MM.1S (cell line): ENCODE results near the gene SIT1.

Source experiments
- EZH2 ChIP-seq: fragments of 300-600 bp; sonication (generic); optimal IDR thresholded peaks from 2 replicates; pipeline ENCODE3; 2017; ENCODE audit warnings: low read depth, mild to moderate bottlenecking, antibody characterized with exemption, low read length, mixed read lengths
- EZH2phosphoT487 ChIP-seq: fragments of 300-600 bp; sonication (generic); IDR thresholded peaks from 2 replicates; pipeline ENCODE4 v1.6.1; 2018; ENCODE audit warnings: antibody characterized with exemption, low read length
- TF ChIP-seq, protein P1 (sequence below): fragments of 300-600 bp; sonication (generic); IDR thresholded peaks from 2 replicates; pipeline ENCODE4 v1.5.1; 2016; ENCODE audit warnings: antibody characterized with exemption, low read length, mixed read lengths

GRCh38 chr9:35698231-35698630 lies 47.5 kb upstream of the SIT1 start:
- TF ChIP-seq, protein P1, sequence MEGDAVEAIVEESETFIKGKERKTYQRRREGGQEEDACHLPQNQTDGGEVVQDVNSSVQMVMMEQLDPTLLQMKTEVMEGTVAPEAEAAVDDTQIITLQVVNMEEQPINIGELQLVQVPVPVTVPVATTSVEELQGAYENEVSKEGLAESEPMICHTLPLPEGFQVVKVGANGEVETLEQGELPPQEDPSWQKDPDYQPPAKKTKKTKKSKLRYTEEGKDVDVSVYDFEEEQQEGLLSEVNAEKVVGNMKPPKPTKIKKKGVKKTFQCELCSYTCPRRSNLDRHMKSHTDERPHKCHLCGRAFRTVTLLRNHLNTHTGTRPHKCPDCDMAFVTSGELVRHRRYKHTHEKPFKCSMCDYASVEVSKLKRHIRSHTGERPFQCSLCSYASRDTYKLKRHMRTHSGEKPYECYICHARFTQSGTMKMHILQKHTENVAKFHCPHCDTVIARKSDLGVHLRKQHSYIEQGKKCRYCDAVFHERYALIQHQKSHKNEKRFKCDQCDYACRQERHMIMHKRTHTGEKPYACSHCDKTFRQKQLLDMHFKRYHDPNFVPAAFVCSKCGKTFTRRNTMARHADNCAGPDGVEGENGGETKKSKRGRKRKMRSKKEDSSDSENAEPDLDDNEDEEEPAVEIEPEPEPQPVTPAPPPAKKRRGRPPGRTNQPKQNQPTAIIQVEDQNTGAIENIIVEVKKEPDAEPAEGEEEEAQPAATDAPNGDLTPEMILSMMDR: no peak
- TF ChIP-seq EZH2 (no peak), EZH2phosphoT487 (no peak)
